GM18870 (cell line): Measurements from ENCODE around the gene GGT7.

ENCODE experiments used
- ATAC-seq: cut with Tn5 transposase; IDR thresholded peaks from one replicate; pipeline ENCODE4 v1.9.1; 2021; ENCODE audit warnings: moderate library complexity; ENCODE audit not compliant: unreplicated experiment

GGT7 gene

DNA sequence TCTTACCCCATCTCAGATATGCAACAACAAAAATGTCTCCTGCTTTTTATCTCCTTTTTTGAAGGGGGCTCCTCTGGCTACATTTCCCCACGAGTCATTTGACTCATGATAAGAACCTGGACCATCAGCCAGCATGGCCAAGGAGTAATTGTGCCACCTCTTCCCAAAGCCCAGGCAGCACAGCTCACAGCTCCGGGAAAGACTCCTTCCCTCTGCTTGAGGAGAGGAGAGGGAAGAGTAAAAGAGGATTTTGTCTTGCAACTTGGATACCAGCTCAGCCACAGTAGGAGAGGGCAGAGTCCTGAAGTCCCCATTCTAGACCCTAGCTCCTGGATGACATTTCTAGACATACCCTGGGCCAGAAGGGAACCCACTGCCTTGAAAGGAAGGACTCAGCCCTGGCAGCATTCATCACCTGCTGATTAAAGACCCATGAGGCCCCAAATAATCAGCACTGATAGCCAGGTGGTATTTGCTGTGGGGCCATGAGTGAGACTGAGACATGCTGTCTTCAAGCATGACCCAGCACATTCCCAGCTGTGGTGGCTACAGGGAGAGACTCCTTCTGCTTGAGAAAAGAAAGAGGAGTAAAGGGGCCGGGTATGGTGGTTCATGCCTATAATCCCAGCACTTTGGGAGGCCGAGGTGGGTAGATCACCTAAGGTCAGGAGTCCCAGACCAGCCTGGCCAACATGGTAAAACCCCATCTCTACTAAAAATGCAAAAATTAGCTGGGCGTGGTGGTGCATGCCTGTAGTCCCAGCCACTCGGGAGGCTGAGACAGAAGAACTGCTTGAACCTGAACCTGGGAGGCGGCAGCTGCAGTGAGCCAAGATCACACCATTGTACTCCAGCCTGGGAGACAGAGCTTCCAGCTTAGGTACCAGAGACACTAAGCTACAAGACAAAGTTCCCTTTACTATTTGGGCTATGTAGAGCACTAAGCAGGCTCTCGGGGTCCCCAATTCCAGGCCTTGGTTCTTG, 75.4 kb downstream of the GGT7 start:
- no peak for ATAC-seq
